HEK293 (cell line): ENCODE data around the gene C6orf136.

Experiments
- CTCF ChIA-PET: fragments of 350-600 bp; formaldehyde crosslinking; extraction: SDS; loops from one replicate; lab custom pipeline; 2021; ENCODE audit warnings: antibody characterized with exemption; lab: Yijun Ruan, JAX
- POLR2A ChIA-PET: fragments of 300-600 bp; formaldehyde crosslinking; extraction: SDS; loops from one replicate; lab custom pipeline; 2020; ENCODE audit warnings: antibody characterized with exemption, inconsistent platforms; lab: Yijun Ruan, JAX
- H3K27ac ChIP-seq: fragments of 200-500 bp; sonication (Bioruptor generic); 2 replicates; pipeline ENCODE4 v1.5.1; 2014; ENCODE audit warnings: low read depth, low read length, control low read depth, inconsistent platforms; ENCODE audit errors: extremely low read depth
- H3K36me3 ChIP-seq, 2 experiments: fragments of 200-500 bp in 1 of 2; sonication (Bioruptor generic) in 1 of 2; 1 replicate in 1 of 2; 2 replicates in 1 of 2; pipeline ENCODE4 v1.5.1; 2014 to 2017; ENCODE audit warnings: inconsistent platforms in 2 of 2, low read length in 2 of 2; ENCODE audit not compliant: control insufficient read depth in 2 of 2, insufficient read depth in 1 of 2
- H3K4me1 ChIP-seq: fragments of 200-500 bp; sonication (Bioruptor generic); 2 replicates; pipeline ENCODE4 v1.5.1; 2014; ENCODE audit warnings: mild to moderate bottlenecking, low read length, inconsistent platforms; ENCODE audit not compliant: control insufficient read depth, insufficient read depth
- H3K4me3 ChIP-seq: 2 replicates; pipeline ENCODE4 v1.5.1; 2011; ENCODE audit warnings: low read depth, mild to moderate bottlenecking, control low read depth, low read length, moderate library complexity
- H3K9me3 ChIP-seq: fragments of 200-500 bp; sonication (Bioruptor generic); 2 replicates; pipeline ENCODE4 v1.5.1; 2014; ENCODE audit warnings: low read depth, low read length, inconsistent platforms; ENCODE audit not compliant: control insufficient read depth, insufficient read depth
- HOXA7 ChIP-seq: sonication (generic); formaldehyde crosslinking; IDR thresholded peaks from 2 replicates; pipeline ENCODE4 v1.8.1; 2022; ENCODE audit warnings: missing genetic modification reagents, borderline replicate concordance
- HOXD13 ChIP-seq: sonication (generic); formaldehyde crosslinking; IDR thresholded peaks from 2 replicates; pipeline ENCODE4 v1.8.0; 2022; ENCODE audit warnings: missing genetic modification reagents, borderline replicate concordance
- KLF16 ChIP-seq: fragments of 450-650 bp; formaldehyde crosslinking; IDR thresholded peaks from 2 replicates; pipeline ENCODE4 v1.5.1; 2017; ENCODE audit warnings: missing biosample characterization, missing genetic modification characterization
- MZF1 ChIP-seq: fragments of 450-650 bp; formaldehyde crosslinking; IDR thresholded peaks from 2 replicates; pipeline ENCODE4 v1.5.1; 2017; ENCODE audit warnings: missing biosample characterization, missing genetic modification characterization, borderline replicate concordance
- PRDM1 ChIP-seq: fragments of 450-650 bp; formaldehyde crosslinking; IDR thresholded peaks from 2 replicates; pipeline ENCODE4; 2016; ENCODE audit warnings: missing biosample characterization, missing genetic modification characterization
- SP2 ChIP-seq: fragments of 450-650 bp; formaldehyde crosslinking; IDR thresholded peaks from 2 replicates; pipeline ENCODE4 v1.5.1; 2016; ENCODE audit warnings: missing biosample characterization, missing genetic modification characterization
- ZBTB10 ChIP-seq: fragments of 450-650 bp; formaldehyde crosslinking; IDR thresholded peaks from 2 replicates; pipeline ENCODE4 v1.5.1; 2016; ENCODE audit warnings: missing biosample characterization, missing genetic modification characterization
- ZBTB6 ChIP-seq: fragments of 450-650 bp; formaldehyde crosslinking; IDR thresholded peaks from 2 replicates; pipeline ENCODE4 v1.5.1; 2017; ENCODE audit warnings: missing biosample characterization, missing genetic modification characterization
- ZFP37 ChIP-seq: fragments of 450-650 bp; formaldehyde crosslinking; IDR thresholded peaks from 2 replicates; pipeline ENCODE4 v1.5.1; 2016; ENCODE audit warnings: missing biosample characterization, missing genetic modification characterization
- ZNF16 ChIP-seq: fragments of 450-650 bp; formaldehyde crosslinking; IDR thresholded peaks from 2 replicates; pipeline ENCODE4 v1.5.1; 2016; ENCODE audit warnings: low read depth, missing biosample characterization, missing genetic modification characterization
- ZNF19 ChIP-seq: fragments of 450-650 bp; formaldehyde crosslinking; IDR thresholded peaks from 2 replicates; pipeline ENCODE4; 2016; ENCODE audit warnings: missing biosample characterization, missing genetic modification characterization, low read depth
- ZNF202 ChIP-seq: fragments of 450-650 bp; formaldehyde crosslinking; IDR thresholded peaks from 2 replicates; pipeline ENCODE4 v1.5.1; 2016; ENCODE audit warnings: missing biosample characterization, missing genetic modification characterization, borderline replicate concordance
- ZNF26 ChIP-seq: fragments of 450-650 bp; formaldehyde crosslinking; IDR thresholded peaks from 2 replicates; pipeline ENCODE4 v1.5.1; 2016; ENCODE audit warnings: missing biosample characterization, missing genetic modification characterization
- ZNF280D ChIP-seq: fragments of 450-650 bp; formaldehyde crosslinking; IDR thresholded peaks from 2 replicates; pipeline ENCODE4 v1.5.1; 2016; ENCODE audit warnings: missing biosample characterization, missing genetic modification characterization
- ZNF362 ChIP-seq: fragments of 450-650 bp; formaldehyde crosslinking; IDR thresholded peaks from 2 replicates; pipeline ENCODE4 v1.5.1; 2016; ENCODE audit warnings: missing biosample characterization, missing genetic modification characterization
- ZNF37A ChIP-seq: fragments of 450-650 bp; IDR thresholded peaks from 2 replicates; pipeline ENCODE4 v1.5.1; 2018; ENCODE audit warnings: missing biosample characterization, missing genetic modification characterization
- ZNF394 ChIP-seq: fragments of 450-650 bp; formaldehyde crosslinking; IDR thresholded peaks from 2 replicates; pipeline ENCODE4 v1.5.1; 2016; ENCODE audit warnings: missing biosample characterization, missing genetic modification characterization, mild to moderate bottlenecking, moderate library complexity, borderline replicate concordance
- ZNF560 ChIP-seq: fragments of 450-650 bp; formaldehyde crosslinking; IDR thresholded peaks from 2 replicates; pipeline ENCODE4 v1.5.1; 2017; ENCODE audit warnings: missing biosample characterization, missing genetic modification characterization, borderline replicate concordance
- ZNF561 ChIP-seq: fragments of 450-650 bp; IDR thresholded peaks from 2 replicates; pipeline ENCODE4 v1.5.1; 2018; ENCODE audit warnings: missing biosample characterization, missing genetic modification characterization, borderline replicate concordance
- ZNF580 ChIP-seq: fragments of 450-650 bp; formaldehyde crosslinking; IDR thresholded peaks from 2 replicates; pipeline ENCODE4 v1.5.1; 2016; ENCODE audit warnings: missing biosample characterization, missing genetic modification characterization
- ZNF624 ChIP-seq: fragments of 450-650 bp; formaldehyde crosslinking; IDR thresholded peaks from 2 replicates; pipeline ENCODE4 v1.5.1; 2017; ENCODE audit warnings: missing biosample characterization, missing genetic modification characterization

C6orf136 gene

GRCh38 chr6:30690403-30691207 is 43.7 kb downstream of the C6orf136 start, which contains the start of gene NRM (continued):
- no peak for TF ChIP-seq HOXD13 (CRISPR knock-in tag)
- TF ChIP-seq MZF1 (tag by site-specific recombination): peak; percentile 23; the same call in 1 of the 2 replicates
- no peak for TF ChIP-seq ZNF280D (tag by site-specific recombination)
- peak; percentile 89 for TF ChIP-seq SP2 (tag by site-specific recombination)
- no peak for TF ChIP-seq ZNF560
- TF ChIP-seq ZBTB6: no peak
- TF ChIP-seq ZNF561 (tag by site-specific recombination): peak; percentile 33; the same call in 1 of the 2 replicates
- no peak for TF ChIP-seq ZNF37A (tag by site-specific recombination)
- TF ChIP-seq HOXA7 (CRISPR knock-in tag): no peak
- no peak for TF ChIP-seq ZNF26 (tag by site-specific recombination)
- no peak; the same call in 1 of the 2 replicates for TF ChIP-seq KLF16
- TF ChIP-seq ZBTB10 (tag by site-specific recombination): no peak
- TF ChIP-seq ZNF394 (tag by site-specific recombination): no peak; the same call in 1 of the 2 replicates
- no peak for TF ChIP-seq ZNF202
- TF ChIP-seq, all 188 proteins: peak for 32

GRCh38 chr6:30691208-30691847 is 44.4 kb downstream of the C6orf136 start:
- H3K4me3 ChIP-seq: peak overlapping the region; percentile 90
- TF ChIP-seq ZBTB10 (tag by site-specific recombination) (no peak), ZNF580 (tag by site-specific recombination) (no peak), ZFP37 (tag by site-specific recombination) (no peak), PRDM1 (tag by site-specific recombination) (no peak), ZNF362 (tag by site-specific recombination) (no peak), ZNF19 (no peak), ZNF16 (tag by site-specific recombination) (no peak), ZNF624 (tag by site-specific recombination) (no peak)

More at GRCh38 chr6:30691208-30691847, 44.4 kb downstream of the C6orf136 start:
- peaks cover 0 to 6% of the 10 kb centered on the region in 2 experiments; a peak in 2 of 3 replicates for H3K36me3 ChIP-seq
- no peaks in the 10 kb centered on the region for H3K9me3 ChIP-seq
- H3K27ac ChIP-seq: peak overlapping the region; percentile 93; the same call in 1 of the 2 replicates
- H3K4me1 ChIP-seq: peaks cover 13% of the 10 kb centered on the region
- ChIA-PET POLR2A (interaction anchor here (0.6 to 14.5 kb wide), 14 partner anchors 10 to 1048 kb away, joined by 3 to 235 read pairs (median 5); partner anchors contain the start of genes GTF2H4, MDC1 and TUBB), CTCF (interaction anchor here (0.5 to 5.4 kb wide), 9 partner anchors 10 to 40 kb away, joined by 3 to 45 read pairs (median 5); partner anchors contain the start of genes DHX16 and MDC1)
